Prostate gland (tissue), 2 donors: ENCODE results near the gene SLC66A2.

ENCODE experiments used
- POLR2A ChIP-seq: fragments of 450-650 bp; IDR thresholded peaks from one replicate; pipeline ENCODE4 v1.6.1; 2016; ENCODE audit warnings: antibody characterized with exemption, mild to moderate bottlenecking
- POLR2AphosphoS5 ChIP-seq: sonication (generic); formaldehyde crosslinking; IDR thresholded peaks from one replicate; pipeline ENCODE4 v1.6.1; 2017; ENCODE audit warnings: antibody characterized with exemption
- TF ChIP-seq, protein P1 (sequence below), 4 experiments: fragments of 200-600 bp in 2 of 4; fragments of 450-650 bp in 2 of 4; sonication (generic) in 2 of 4; IDR thresholded peaks; 1 replicate in 3 of 4; 2 replicates in 1 of 4; pipeline ENCODE4 v1.5.1; 2016 to 2019; ENCODE audit warnings: antibody characterized with exemption in 4 of 4, mild to moderate bottlenecking in 2 of 4, moderate library complexity in 2 of 4

DNA sequence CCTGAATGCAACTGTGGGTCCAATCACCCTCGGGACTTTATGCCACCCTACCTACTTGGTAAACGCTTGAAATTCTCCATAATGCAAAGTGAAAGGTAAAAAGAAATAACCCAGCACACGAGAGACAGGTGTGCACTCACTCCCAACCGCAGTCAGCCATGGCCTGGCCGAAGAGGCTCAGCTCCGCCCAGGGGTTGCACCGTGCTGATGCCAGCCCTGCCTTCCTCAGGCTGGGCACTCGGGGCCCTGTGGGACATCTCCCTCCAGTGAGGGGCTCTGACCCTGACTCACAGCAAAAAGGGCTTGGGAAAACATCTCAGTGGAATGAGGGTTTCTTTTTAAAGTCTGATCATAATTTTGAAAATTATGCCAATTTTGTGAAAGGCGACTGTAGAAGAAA, 13.3 kb downstream of the SLC66A2 start:
- TF ChIP-seq, protein P1, sequence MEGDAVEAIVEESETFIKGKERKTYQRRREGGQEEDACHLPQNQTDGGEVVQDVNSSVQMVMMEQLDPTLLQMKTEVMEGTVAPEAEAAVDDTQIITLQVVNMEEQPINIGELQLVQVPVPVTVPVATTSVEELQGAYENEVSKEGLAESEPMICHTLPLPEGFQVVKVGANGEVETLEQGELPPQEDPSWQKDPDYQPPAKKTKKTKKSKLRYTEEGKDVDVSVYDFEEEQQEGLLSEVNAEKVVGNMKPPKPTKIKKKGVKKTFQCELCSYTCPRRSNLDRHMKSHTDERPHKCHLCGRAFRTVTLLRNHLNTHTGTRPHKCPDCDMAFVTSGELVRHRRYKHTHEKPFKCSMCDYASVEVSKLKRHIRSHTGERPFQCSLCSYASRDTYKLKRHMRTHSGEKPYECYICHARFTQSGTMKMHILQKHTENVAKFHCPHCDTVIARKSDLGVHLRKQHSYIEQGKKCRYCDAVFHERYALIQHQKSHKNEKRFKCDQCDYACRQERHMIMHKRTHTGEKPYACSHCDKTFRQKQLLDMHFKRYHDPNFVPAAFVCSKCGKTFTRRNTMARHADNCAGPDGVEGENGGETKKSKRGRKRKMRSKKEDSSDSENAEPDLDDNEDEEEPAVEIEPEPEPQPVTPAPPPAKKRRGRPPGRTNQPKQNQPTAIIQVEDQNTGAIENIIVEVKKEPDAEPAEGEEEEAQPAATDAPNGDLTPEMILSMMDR (IDR thresholded peaks at IDR 0.05) = no peak
- no peak for TF ChIP-seq POLR2AphosphoS5
- TF ChIP-seq POLR2A = no peak
